Thoracic aorta (tissue), 2 donors: Measurements from ENCODE around the gene SLC27A4. TPM values are rescaled to one million over a fixed set of nuclear protein-coding genes. Genes with fewer than 3 reads are reported as not detected.
A peak's percentile ranks its signal among the peaks of the same experiment; 100 is the strongest.

Experiments
- ATAC-seq: fragments of 150-250 bp; one replicate; pipeline ENCODE4 v1.8.0; 2017; ENCODE audit warnings: low read depth; ENCODE audit not compliant: insufficient number of reproducible peaks, low FRiP score
- DNase-seq: peaks from one replicate; pipeline ENCODE4 v3.0.0-alpha.2; 2020; ENCODE audit warnings: low spot score
- H3K27ac ChIP-seq, 2 donors: fragments of 200-600 bp; sonication (generic); 1 replicate in 1 of 2; 2 replicates in 1 of 2; pipeline ENCODE4 v1.5.1; 2016; ENCODE audit warnings: mild to moderate bottlenecking in 2 of 2, moderate library complexity in 2 of 2
- H3K27me3 ChIP-seq: fragments of 200-600 bp; sonication (generic); replicated peaks from 2 replicates; pipeline ENCODE4 v1.6.0; 2016; ENCODE audit warnings: mild to moderate bottlenecking; ENCODE audit not compliant: insufficient read depth
- H3K36me3 ChIP-seq: fragments of 200-600 bp; sonication (generic); one replicate; pipeline ENCODE4 v1.5.1; 2016
- H3K4me1 ChIP-seq, 2 donors: fragments of 200-600 bp; sonication (generic); 1 replicate in 1 of 2; 2 replicates in 1 of 2; pipeline versions ENCODE4 v1.5.1 to v1.6.0; 2016; ENCODE audit warnings: low read depth in 2 of 2, mild to moderate bottlenecking in 1 of 2; ENCODE audit not compliant: control insufficient read depth in 1 of 2
- H3K4me3 ChIP-seq: fragments of 200-600 bp; sonication (generic); 2 replicates; pipeline ENCODE4 v1.5.1; 2016; ENCODE audit warnings: mild to moderate bottlenecking
- H3K9me3 ChIP-seq: fragments of 200-600 bp; sonication (generic); 2 replicates; pipeline ENCODE4 v1.5.1; 2016
- total RNA-seq, 2 donors: library from RNA; depleted of rRNA; stranded (reverse); fragments of >200 nt; gene quantifications; one replicate each; pipeline versions ENCODE4 v1.1.0 to v1.2.3, GENCODE V29; 2016
- TF ChIP-seq, protein P1 (sequence below): fragments of 200-600 bp; sonication (generic); IDR thresholded peaks from one replicate; pipeline ENCODE4 v1.5.1; 2019; ENCODE audit warnings: antibody characterized with exemption

SLC27A4 gene
- total RNA-seq, 2 donors from 2014 or later, result 20.9 to 36.8 TPM

DNA sequence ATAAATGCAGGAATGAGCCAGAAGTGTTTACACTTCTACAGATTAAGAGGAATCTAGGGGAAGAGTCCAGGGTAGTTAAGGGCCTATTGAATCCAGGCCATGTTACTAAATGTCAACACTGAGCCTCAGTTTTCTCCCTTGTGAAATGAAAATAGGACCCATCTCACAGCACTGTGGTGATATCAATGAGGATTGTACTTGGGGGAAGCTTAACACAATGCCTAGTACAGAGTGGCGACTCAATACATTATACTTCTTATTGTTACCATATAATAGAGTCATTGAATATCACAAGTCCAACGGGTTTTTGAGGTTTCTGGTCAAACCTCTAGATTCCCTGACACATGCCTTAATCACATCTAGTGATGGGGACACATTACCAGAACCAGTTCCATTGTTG lies 22.7 kb upstream of the SLC27A4 start:
- TF ChIP-seq, protein P1, sequence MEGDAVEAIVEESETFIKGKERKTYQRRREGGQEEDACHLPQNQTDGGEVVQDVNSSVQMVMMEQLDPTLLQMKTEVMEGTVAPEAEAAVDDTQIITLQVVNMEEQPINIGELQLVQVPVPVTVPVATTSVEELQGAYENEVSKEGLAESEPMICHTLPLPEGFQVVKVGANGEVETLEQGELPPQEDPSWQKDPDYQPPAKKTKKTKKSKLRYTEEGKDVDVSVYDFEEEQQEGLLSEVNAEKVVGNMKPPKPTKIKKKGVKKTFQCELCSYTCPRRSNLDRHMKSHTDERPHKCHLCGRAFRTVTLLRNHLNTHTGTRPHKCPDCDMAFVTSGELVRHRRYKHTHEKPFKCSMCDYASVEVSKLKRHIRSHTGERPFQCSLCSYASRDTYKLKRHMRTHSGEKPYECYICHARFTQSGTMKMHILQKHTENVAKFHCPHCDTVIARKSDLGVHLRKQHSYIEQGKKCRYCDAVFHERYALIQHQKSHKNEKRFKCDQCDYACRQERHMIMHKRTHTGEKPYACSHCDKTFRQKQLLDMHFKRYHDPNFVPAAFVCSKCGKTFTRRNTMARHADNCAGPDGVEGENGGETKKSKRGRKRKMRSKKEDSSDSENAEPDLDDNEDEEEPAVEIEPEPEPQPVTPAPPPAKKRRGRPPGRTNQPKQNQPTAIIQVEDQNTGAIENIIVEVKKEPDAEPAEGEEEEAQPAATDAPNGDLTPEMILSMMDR, result no peak
- Histone ChIP-seq H3K4me1 (peaks cover 3 to 8% of the 10 kb centered on the region in 2 donors), H3K27me3 (no peaks in the 10 kb centered on the region), H3K27ac (no peak overlapping the region), H3K9me3 (no peaks in the 10 kb centered on the region), H3K4me3 (no peak overlapping the region), H3K36me3 (peaks cover 19% of the 10 kb centered on the region)
- DNase-seq (no peak), ATAC-seq (no peak)

GRCh38 chr9:128321343-128321742 lies 19.0 kb upstream of the SLC27A4 start:
- no peaks in the 10 kb centered on the region for H3K27me3 ChIP-seq
- TF ChIP-seq, protein P1, result no peak
- H3K4me3 ChIP-seq, result peak overlapping the region; percentile 94
- peaks cover 13 to 24% of the 10 kb centered on the region in 2 donors for H3K4me1 ChIP-seq
- H3K27ac ChIP-seq, result no peak overlapping the region
- ATAC-seq (no peak), DNase-seq (no peak)
- no peaks in the 10 kb centered on the region for H3K9me3 ChIP-seq
- H3K36me3 ChIP-seq, result peaks cover 20% of the 10 kb centered on the region

GRCh38 chr9:128321879-128322403 lies 18.4 kb upstream of the SLC27A4 start:
- TF ChIP-seq, protein P1, result no peak
- Histone ChIP-seq H3K9me3 (no peaks in the 10 kb centered on the region), H3K27ac (peak overlapping the region; percentile 68 to 76), H3K27me3 (no peaks in the 10 kb centered on the region), H3K36me3 (peaks cover 16% of the 10 kb centered on the region), H3K4me1 (peaks cover 13 to 24% of the 10 kb centered on the region in 2 donors), H3K4me3 (peak overlapping the region; percentile 94)
- no peak for DNase-seq
- no peak for ATAC-seq

- Histone ChIP-seq H3K4me1 (peaks cover 13 to 24% of the 10 kb centered on the region in 2 donors), H3K27me3 (no peaks in the 10 kb centered on the region), H3K27ac (peak within 1 kb of the TSS; percentile 68 to 76), H3K36me3 (peaks cover 18% of the 10 kb centered on the region), H3K9me3 (no peaks in the 10 kb centered on the region), H3K4me3 (peak within 1 kb of the TSS; percentile 94)
- TF ChIP-seq, protein P1, result no peak
- ATAC-seq (peak; percentile 96), DNase-seq (peak; percentile 80)
Measured at GRCh38 chr9:128322404-128323211, 17.7 kb upstream of the SLC27A4 start, which contains the start of the genes COQ4 and TRUB2. Gene COQ4 (plus strand): TSS chr9:128322839. CDS start chr9:128322859, 20 bp downstream. Gene TRUB2 (minus strand): TSS chr9:128322447. CDS start chr9:128322408, 39 bp downstream.

DNA sequence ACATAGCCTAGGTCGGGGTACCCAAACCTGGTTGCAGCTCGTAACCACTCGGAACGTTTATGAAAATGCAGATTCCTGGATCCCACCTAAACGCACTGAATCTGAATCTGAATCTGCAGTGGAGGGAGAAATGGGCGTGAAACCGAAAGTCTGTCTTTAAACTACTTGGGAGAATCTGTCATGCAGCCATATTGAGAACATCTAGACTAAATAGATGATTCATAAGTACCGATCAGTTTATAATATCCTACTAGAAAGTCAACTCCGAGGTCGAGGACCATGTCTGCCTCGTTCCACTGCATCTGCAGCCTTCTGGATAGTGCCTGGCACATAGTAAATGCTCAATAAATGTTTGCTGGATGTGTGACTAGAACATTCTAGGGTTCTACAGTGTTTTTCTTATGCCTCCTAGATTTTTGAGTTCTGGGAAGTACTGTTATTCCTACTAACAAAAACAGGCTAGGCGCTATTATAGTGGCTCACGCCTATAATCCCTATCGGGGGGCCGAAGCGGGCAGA lies 17.1 kb upstream of the SLC27A4 start:
- peaks cover 13 to 24% of the 10 kb centered on the region in 2 donors for H3K4me1 ChIP-seq
- peaks cover 22% of the 10 kb centered on the region for H3K36me3 ChIP-seq
- no peaks in the 10 kb centered on the region for H3K9me3 ChIP-seq
- ATAC-seq, result no peak
- H3K27ac ChIP-seq, result peak overlapping the region; percentile 68 to 76
- H3K4me3 ChIP-seq, result peak overlapping the region; percentile 94
- no peak for DNase-seq
- TF ChIP-seq, protein P1, result no peak
- H3K27me3 ChIP-seq, result no peaks in the 10 kb centered on the region
